HG03354 (cell line): ENCODE results near the gene PFAS.
"Not testable (repeated sequence)": the region's sequence is repeated elsewhere in the genome, so short reads cannot be mapped to it uniquely, and the experiment has no call there.

ENCODE experiments used
- ATAC-seq: cut with Tn5 transposase; IDR thresholded peaks from one replicate; pipeline ENCODE4 v1.9.1; 2021; ENCODE audit warnings: mild to moderate bottlenecking; ENCODE audit not compliant: unreplicated experiment, poor library complexity, severe bottlenecking

Gene PFAS

GRCh38 chr17:8248751-8249607, at the start of gene PFAS:
TSS of gene PFAS (plus strand) at chr17:8249289. CDS start at chr17:8253938, 4,649 bp downstream.
- peak; percentile 54 for ATAC-seq

- no peak for ATAC-seq
These were observed 44.1 kb upstream of the PFAS start for GRCh38 chr17:8204761-8205555.

- no peak for ATAC-seq
These were observed 42.6 kb upstream of the PFAS start for GRCh38 chr17:8206536-8206935.

- ATAC-seq = peak; percentile 91
These were observed 39.0 kb upstream of the PFAS start, which contains the start of gene AURKB for GRCh38 chr17:8209907-8210760. TSS of gene AURKB (minus strand) at chr17:8210575. CDS start at chr17:8210224, 351 bp downstream.

DNA sequence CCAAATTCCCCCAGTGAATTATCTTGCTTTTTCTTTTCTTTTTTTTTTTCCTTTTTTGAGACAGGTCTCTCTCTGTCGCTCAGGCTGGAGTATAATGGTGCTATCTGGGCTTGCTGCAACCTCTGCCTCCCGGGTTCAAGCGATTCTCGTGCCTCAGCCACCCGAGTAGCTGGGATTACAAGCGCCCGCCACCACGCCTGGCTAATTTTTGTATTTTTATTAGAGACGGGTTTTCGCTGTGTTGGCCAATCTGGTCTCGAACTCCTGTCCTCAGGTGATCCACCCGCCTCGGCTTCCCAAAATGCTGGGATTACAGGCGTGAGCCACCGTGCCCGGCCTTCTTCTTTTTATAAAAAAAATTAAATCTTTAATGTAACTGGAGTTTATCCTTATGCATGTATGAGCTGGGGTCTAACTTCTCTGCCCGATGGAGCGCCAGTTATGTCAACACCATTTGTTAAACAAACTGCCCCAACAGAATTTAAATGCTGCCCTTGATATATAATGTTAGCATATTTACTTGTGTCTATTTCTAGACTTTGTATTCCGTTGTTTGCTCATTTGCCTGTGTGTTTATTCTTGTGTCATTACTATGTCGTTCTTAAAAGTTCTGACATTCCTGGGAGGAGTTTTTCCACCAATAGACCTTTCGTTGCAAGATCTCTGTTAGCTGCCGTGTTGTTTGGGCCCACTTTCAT, 38.2 kb upstream of the PFAS start:
- peak; percentile 6 for ATAC-seq

DNA sequence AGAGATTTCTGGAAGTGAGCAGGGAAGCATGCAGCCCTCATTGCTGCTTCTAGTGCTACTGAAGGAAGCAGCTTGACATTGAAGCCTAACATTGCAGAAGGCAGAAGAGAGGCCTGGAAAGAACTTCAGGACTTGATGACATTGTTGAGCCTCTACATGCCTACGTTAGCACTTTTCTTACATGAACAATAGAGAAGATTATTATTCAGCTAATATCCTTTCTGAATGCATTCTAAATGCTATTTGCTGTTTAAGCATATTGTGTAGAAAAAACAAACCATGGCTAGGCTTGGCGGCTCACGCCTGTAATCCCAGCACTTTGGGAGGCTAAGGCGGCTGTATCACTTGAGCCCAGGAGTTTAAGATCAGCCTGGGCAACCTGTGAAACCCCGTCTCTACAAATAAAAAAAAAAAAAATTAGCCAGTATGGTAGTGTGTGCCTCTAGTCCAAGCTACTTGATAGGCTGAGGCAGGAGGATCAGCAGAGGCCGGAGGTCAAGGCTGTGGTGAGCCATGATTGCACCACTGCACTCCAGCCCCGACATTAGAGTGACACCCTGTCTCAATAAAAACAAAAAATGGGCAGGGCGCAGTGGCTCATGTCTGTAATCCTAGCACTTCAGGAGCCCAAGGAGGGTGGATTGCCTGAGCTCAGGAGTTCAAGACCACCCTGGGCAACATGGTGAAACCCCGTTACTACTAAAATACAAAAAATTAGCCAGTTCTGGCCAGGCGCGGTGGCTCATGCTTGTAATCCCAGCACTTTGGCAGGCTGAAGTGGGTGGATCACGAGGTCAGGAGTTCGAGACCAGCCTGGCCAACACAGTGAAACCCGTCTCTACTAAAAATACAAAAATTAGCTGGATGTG, 36.5 kb upstream of the PFAS start:
- ATAC-seq = no peak

GRCh38 chr17:8214000-8214399, 35.1 kb upstream of the PFAS start:
- ATAC-seq = not testable (repeated sequence)

DNA sequence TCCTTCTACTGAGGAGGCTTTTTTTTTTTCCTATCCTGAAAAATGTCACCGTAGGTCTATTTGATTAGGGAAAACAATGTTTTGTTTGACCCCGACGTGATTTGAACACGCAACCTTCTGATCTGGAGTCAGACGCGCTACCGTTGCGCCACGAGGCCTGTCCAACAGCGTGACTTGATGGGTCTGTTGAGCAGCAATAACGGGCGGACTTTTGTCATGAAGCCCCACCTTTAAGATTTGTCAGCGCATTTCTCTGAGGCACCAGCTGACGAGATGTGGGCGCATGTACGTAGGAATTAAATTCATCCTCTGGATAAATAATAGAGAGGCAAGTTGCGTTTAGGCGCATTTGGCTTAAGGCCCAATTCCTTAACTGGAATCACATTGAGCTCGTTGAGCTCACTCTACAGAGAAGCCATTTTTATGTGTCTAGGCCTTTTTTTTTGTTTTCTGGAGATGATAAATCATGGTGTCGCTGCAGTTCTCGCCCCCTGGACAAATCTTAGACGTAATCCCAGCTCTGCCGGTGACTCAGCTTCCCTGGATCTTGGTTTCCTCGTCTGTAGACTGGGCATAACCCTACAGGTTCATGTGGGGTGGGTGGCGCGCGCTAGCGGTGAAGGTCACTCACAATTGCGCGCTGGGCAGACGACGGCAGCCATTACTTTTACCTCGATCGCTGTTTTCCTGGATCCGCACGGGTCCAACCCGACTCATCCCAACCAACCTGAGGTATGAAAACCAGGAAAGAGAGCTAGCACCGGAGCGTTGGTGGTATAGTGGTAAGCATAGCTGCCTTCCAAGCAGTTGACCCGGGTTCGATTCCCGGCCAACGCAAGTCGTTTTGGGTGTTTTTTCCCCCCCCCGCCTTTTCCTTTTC, 28.1 kb upstream of the PFAS start:
- ATAC-seq = peak; percentile 24

DNA sequence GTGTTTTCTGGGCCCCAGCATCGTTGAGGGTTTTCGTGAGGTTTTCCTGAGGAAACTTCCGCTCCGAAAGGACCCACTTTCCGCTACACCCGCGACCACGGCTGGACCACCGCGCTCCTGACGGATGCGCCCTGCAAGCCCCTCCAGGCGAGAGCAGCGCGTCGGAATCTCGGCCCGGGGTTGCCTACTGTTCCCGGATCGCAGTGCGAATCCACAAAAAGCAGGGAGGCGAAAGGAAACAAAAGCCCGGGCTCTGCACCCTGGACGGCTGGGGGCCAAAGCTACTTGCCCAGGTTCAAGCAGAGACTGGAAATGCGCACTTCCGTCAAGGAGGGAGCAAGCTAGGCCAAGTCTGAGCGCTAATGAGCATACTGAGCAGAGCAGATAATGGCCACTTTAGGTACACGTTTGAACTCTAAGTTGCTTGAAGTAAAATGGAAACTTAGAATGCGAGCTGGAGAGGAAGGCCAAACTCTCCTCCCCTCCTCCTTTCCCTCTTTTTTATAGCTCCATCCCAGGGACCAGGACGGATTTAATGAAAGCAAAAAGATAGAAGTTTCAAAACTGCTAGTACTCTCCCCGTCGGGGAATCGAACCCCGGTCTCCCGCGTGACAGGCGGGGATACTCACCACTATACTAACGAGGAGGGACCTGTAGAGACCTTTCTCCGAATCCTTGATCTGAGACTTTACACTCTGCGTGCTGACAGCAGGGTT, 27.3 kb upstream of the PFAS start:
- ATAC-seq = peak; percentile 47

GRCh38 chr17:8222380-8222629, 26.8 kb upstream of the PFAS start:
- peak; percentile 30 for ATAC-seq

- peak; percentile 44 for ATAC-seq
These were observed 26.3 kb upstream of the PFAS start for GRCh38 chr17:8222630-8223355.

- ATAC-seq = no peak
These were observed 25.5 kb upstream of the PFAS start for GRCh38 chr17:8223356-8224126.

GRCh38 chr17:8224891-8225812, 23.9 kb upstream of the PFAS start:
- ATAC-seq = no peak

- ATAC-seq = no peak
These were observed 23.1 kb upstream of the PFAS start for GRCh38 chr17:8225813-8226535.
